GM19324 (cell line): ENCODE measurements around the gene RTKN.

ENCODE experiments used
- ATAC-seq: cut with Tn5 transposase; IDR thresholded peaks from one replicate; pipeline ENCODE4 v1.9.1; 2021; ENCODE audit warnings: mild to moderate bottlenecking, moderate library complexity; ENCODE audit not compliant: unreplicated experiment, low FRiP score

RTKN gene

GRCh38 chr2:74419345-74419744, 22.4 kb downstream of the RTKN start:
- ATAC-seq, result no peak

DNA sequence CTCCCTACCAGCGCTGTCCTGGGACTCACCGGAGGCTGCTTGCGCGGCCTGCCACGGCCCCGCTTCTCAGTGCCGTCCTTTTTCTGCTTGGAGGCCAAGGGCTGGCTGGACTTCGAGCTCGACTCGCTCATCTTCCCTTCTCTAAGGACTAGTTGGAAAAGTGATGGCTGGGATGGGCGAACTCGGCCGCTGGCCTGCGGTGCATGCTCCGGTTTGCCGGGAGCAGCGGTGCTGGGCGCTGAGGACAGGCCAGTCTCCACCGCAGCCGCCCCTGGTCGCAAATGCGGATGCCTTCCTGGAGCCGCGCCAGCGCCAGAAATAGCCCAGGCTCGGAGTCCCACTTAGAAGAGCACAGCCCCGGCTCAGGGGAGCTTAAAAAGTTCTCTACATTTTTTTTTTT, 23.4 kb downstream of the RTKN start:
- ATAC-seq, result no peak

DNA sequence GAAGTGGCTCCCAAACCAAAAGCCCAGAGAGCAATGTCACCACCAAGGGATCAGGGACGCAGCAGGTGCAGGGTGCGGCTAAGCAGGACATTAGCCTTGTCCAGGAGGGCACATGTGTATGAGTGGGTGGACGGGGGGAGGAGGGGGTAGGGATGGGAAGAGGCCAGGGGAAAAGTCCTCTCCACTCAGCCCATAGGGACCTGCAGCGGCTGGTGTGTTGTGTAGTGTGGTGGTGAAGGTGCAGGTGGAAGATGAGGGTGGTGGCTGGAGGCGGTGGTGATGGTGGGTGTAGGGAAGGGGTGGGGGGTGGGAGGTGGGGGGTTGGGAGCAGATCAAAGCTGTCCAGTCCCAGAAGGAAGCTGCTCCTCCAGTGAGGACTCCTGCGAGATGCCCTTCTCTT, 24.0 kb downstream of the RTKN start:
- no peak for ATAC-seq

- ATAC-seq, result no peak
Observed at GRCh38 chr2:74417197-74417596, 24.5 kb downstream of the RTKN start.

GRCh38 chr2:74416778-74417177, 25.0 kb downstream of the RTKN start:
- no peak for ATAC-seq

- no peak for ATAC-seq
Observed at GRCh38 chr2:74415762-74416395, 25.9 kb downstream of the RTKN start.

DNA sequence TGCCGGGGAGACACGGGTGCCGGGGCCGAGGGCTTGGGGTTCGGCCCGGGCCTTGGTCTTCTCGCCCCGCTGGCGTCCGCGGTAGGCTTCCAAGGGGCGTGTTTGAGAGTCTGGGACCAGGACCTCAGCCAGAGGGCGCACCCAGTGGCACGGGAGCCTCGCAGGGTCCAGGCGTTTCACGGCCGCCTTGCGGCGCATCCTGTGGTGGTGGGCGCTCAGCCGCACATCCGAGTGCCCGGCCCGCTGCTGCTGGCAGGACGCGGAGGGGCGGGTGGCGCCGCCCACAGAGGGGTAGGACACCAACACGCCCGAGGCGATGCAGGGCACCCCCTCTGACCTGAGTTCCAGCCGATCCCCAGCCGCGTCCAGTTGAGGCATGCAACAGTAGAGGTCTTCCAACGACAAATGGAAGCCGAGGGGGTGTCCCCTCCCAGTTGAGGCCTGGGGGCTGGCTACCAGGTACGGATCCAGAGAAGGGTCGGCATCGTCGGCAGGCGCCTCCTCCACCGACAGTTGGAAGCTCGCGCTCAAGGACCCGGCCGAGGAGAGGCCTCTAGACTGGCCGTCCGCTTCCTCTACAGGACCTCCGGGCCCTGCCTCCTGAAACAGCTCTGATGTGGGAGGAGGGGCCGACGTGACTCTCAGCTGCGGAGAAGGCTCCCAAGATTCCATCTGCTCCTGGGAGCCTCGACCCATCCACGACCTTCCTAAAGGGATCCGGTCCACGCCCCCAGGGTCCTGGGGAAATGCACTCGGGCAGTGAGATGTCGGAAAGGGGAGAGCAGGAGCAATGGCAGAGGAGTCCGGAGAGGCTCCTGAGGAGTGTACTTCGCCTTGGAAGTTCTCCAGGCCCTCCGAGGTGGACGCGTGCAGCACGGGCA, 26.6 kb downstream of the RTKN start:
- ATAC-seq, result no peak

- no peak for ATAC-seq
Observed at GRCh38 chr2:74414441-74414840, 27.3 kb downstream of the RTKN start.

GRCh38 chr2:74413001-74413698, 28.6 kb downstream of the RTKN start:
- no peak for ATAC-seq

- no peak for ATAC-seq
Observed at GRCh38 chr2:74407682-74408081, 34.1 kb downstream of the RTKN start.

GRCh38 chr2:74406035-74406434, 35.7 kb downstream of the RTKN start:
- ATAC-seq, result no peak

DNA sequence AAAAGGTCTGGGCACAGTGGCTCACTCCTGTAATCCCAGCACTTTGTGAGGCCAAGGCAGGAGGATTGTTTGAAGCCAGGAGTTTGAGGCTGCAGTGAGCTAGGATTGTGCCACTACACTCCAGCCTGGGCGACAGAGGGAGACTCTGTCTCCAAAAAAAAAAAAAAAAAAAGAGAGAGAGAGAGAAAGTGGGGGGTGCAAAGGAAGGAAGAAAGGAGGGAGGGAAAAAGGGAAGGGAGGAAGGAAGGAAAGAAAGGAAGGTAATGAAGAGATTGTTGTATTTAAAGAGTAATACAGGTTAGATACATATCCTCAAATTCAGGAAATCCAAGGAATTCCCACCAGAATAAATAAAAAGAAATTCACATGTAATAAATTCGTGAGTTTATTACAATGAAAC, 39.8 kb downstream of the RTKN start:
- ATAC-seq, result no peak

DNA sequence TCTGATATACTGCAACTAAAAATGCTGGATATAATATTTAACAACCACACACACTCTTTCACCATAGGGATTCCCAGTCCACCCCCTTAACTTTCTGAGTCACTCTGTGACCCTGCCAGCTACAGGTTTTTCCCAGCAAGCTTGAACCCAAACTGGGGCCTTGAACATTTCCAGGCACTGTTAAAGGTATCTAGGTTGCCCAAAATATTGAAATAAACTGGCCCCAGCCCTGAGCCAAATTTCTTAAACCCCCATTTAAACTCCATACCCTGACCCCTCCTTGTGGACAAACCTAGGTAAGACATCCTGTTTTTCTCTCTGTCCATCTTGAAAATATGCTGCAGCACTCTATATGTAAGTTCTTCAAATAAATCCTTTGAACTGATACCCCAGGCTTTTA, 42.0 kb downstream of the RTKN start:
- ATAC-seq, result no peak

- ATAC-seq, result no peak
Observed at GRCh38 chr2:74396149-74396548, 45.6 kb downstream of the RTKN start.

DNA sequence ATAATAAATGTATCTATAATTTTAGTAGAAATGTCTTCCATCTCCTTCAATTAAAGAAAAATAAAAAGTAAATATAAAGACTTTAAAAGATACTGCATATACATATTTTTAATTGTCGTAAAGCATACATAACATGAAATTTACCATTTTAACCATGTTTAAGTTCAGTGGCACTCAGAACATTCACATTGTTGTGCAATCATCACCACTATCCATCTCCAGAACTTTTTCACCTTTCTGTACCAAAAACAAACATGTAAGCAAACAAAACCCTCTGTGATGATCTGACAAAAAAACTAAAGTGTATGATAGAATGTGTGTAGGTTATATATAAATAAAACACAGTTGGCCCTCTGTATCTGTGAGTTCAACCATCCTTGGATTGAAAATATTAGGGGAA, 48.2 kb downstream of the RTKN start:
- ATAC-seq, result no peak

GRCh38 chr2:74392449-74392743, 49.3 kb downstream of the RTKN start:
- ATAC-seq, result no peak

DNA sequence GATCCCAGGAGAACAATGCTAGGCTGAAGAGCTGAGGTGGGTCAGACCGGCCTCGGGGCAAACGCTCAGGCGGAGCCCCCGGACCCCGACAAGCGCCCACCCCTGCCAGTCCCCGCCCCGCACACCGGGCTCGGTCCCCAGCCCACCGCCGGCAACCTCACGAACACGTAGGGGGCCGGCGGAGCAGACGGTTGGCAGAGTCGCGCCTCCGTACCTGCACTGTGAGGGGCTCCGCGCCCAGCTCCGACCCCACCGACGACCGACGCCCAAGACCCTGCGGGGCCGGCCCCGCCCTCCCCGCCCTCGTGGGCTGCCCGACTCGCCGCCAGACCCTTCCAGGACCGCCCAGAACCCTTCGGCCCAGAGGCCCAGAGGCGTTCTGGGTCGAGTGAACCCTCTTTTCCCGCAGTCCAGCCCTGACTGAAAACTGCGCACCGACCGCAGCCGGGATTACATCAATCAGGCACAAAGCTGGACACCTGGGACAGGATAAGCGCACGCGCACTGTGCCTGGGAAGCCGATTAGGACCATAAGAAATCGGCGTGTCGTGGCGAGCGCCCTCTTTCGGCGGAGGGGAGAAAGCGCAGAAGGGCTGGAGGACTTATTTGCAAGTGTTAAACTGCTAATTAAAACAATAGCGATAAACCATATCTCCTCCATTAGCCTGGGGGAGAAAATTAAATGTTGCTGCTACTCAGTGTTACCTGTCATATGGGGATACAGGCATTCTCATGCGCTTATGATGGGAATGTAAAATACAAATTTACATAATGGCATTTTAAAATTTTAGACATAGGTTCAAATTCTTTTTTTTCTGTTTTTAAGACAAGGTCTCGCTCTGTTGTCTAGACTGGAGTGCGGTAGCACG, 49.9 kb downstream of the RTKN start:
- ATAC-seq, result peak; percentile 76

- no peak for ATAC-seq
Observed at GRCh38 chr2:74391209-74391579, 50.5 kb downstream of the RTKN start.

GRCh38 chr2:74390606-74391005, 51.1 kb downstream of the RTKN start:
- no peak for ATAC-seq

DNA sequence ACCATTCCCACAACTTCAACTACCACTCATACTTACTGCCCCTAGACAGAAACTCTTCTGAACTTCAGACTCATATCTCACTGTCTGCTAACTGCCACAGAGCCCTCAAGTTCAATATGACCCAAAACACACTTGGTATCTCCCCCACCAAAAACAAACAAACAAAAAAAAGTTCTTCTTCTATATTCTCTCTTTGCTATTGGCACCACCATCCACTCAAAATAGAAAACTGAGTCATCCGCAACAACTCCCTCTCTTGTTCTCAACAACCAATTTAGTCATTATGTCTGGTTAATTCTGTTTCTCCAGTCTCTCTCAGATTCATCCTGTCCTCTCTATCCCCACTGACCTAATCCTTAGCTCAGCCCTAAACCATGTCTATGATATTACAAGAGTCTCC, 54.4 kb downstream of the RTKN start:
- ATAC-seq, result no peak

- no peak for ATAC-seq
Observed at GRCh38 chr2:74385396-74385795, 56.3 kb downstream of the RTKN start.
